H1 (cell line): Measurements from ENCODE around the gene CRNKL1. TPM values are rescaled to one million over a fixed set of nuclear protein-coding genes. Genes with fewer than 3 reads are reported as not detected.

Source experiments
- CTCF ChIA-PET: fragments of 300-600 bp; sonication (Branson Sonifier 250); formaldehyde crosslinking; loops from one replicate; lab custom pipeline; 2021; ENCODE audit not compliant: partially characterized antibody; lab: Charles Lee
- POLR2A ChIA-PET: fragments of 300-600 bp; sonication (Branson Sonifier 250); formaldehyde crosslinking; loops from one replicate; lab custom pipeline; 2021; ENCODE audit warnings: inconsistent platforms; ENCODE audit not compliant: partially characterized antibody; lab: Charles Lee
- DNase-seq, 2 experiments: peaks; one replicate each; pipeline versions ENCODE4 v3.0.0 to v3.0.0-alpha.2; 2010 to 2022; ENCODE audit warnings: low spot score in 2 of 2, low read depth in 1 of 2, mixed read lengths in 1 of 2
- FAIRE-seq: peaks from 2 replicates; lab custom pipeline; 2011; peaks lifted over from hg19 to GRCh38; lab: Jason Lieb, UNC
- H2AFZ ChIP-seq: 2 replicates; pipeline ENCODE4 v1.8.1; 2012; ENCODE audit warnings: low read length, inconsistent platforms
- H2AK5ac ChIP-seq: 2 replicates; pipeline ENCODE4 v1.6.1; 2013; ENCODE audit warnings: low read depth, low read length
- H2BK120ac ChIP-seq: replicated peaks from 2 replicates; pipeline ENCODE3; 2013; ENCODE audit warnings: low read depth, low read length, inconsistent platforms
- H2BK12ac ChIP-seq: 2 replicates; pipeline ENCODE4 v1.6.1; 2013; ENCODE audit warnings: low read depth, low read length
- H2BK15ac ChIP-seq: 2 replicates; pipeline ENCODE4 v1.6.1; 2013; ENCODE audit warnings: low read length
- H2BK20ac ChIP-seq: 2 replicates; pipeline ENCODE4 v1.6.1; 2013; ENCODE audit warnings: low read length
- H2BK5ac ChIP-seq: 2 replicates; pipeline ENCODE4 v1.6.1; 2013; ENCODE audit warnings: low read depth, low read length
- H3K14ac ChIP-seq: 2 replicates; pipeline ENCODE4 v1.6.1; 2013; ENCODE audit warnings: inconsistent platforms; ENCODE audit not compliant: insufficient read length
- H3K18ac ChIP-seq: 2 replicates; pipeline ENCODE4 v1.6.1; 2013; ENCODE audit warnings: low read length; ENCODE audit errors: extremely low read depth
- H3K23ac ChIP-seq: 2 replicates; pipeline ENCODE4 v1.6.1; 2013; ENCODE audit warnings: inconsistent platforms; ENCODE audit not compliant: insufficient read length
- H3K23me2 ChIP-seq: 2 replicates; pipeline ENCODE4 v1.6.1; 2013; ENCODE audit warnings: low read depth, low read length
- H3K27ac ChIP-seq: 2 replicates; pipeline ENCODE4 v1.6.1; 2011; ENCODE audit warnings: low read depth, low read length, inconsistent platforms
- H3K27me3 ChIP-seq, 4 experiments: replicated peaks in 1 of 4; 1 replicate in 1 of 4; 2 replicates in 3 of 4; pipeline versions ENCODE4 v1.6.1 to v1.8.1; 2011 to 2013; ENCODE audit warnings: low read length in 3 of 4, mild to moderate bottlenecking in 3 of 4, inconsistent platforms in 2 of 4, mixed read lengths in 2 of 4, moderate library complexity in 1 of 4; ENCODE audit not compliant: control insufficient read depth in 3 of 4, insufficient read depth in 3 of 4; ENCODE audit errors: extremely low read depth in 1 of 4
- H3K36me3 ChIP-seq, 4 experiments: 2 replicates each; pipeline versions ENCODE4 v1.6.1 to v1.8.1; 2011 to 2013; ENCODE audit warnings: mild to moderate bottlenecking in 4 of 4, low read length in 3 of 4, moderate library complexity in 2 of 4, control low read depth in 1 of 4, inconsistent platforms in 1 of 4; ENCODE audit not compliant: insufficient read depth in 4 of 4, control insufficient read depth in 2 of 4
- H3K4ac ChIP-seq: replicated peaks from 2 replicates; pipeline ENCODE3; 2013; ENCODE audit warnings: low read length, low read depth, mixed read lengths, inconsistent platforms; ENCODE audit not compliant: insufficient read length
- H3K4me1 ChIP-seq, 4 experiments: replicated peaks in 1 of 4; 1 replicate in 1 of 4; 2 replicates in 3 of 4; pipeline versions ENCODE4 v1.6.1 to v1.8.1; 2011 to 2013; ENCODE audit warnings: low read length in 3 of 4, inconsistent platforms in 2 of 4, mixed read lengths in 1 of 4; ENCODE audit not compliant: insufficient read depth in 4 of 4, control insufficient read depth in 3 of 4
- H3K4me2 ChIP-seq, 2 experiments: 2 replicates each; pipeline versions ENCODE4 v1.6.1 to v1.8.1; 2011 to 2013; ENCODE audit warnings: low read depth in 2 of 2, low read length in 2 of 2, control low read depth in 1 of 2, inconsistent platforms in 1 of 2, mild to moderate bottlenecking in 1 of 2; ENCODE audit not compliant: insufficient read depth in 1 of 2
- H3K4me3 ChIP-seq, 4 experiments: fragments of 200-600, 300-600 bp in 1 of 4; sonication (generic), shearing (Covaris generic), sonication (Bioruptor Twin) in 1 of 4; 2 replicates each; pipeline versions ENCODE4 v1.5.1 to v1.8.1; 2011 to 2016; ENCODE audit warnings: low read length in 4 of 4, low read depth in 3 of 4, control low read depth in 2 of 4, inconsistent platforms in 2 of 4, mild to moderate bottlenecking in 2 of 4, mixed read lengths in 1 of 4, moderate library complexity in 1 of 4; ENCODE audit not compliant: insufficient read depth in 2 of 4; ENCODE audit errors: extremely low read depth in 1 of 4
- H3K56ac ChIP-seq: replicated peaks from 2 replicates; pipeline ENCODE3; 2013; ENCODE audit warnings: low read depth, mild to moderate bottlenecking, mixed read lengths, low read length, inconsistent platforms; ENCODE audit not compliant: insufficient read length
- H3K79me1 ChIP-seq: 2 replicates; pipeline ENCODE4 v1.6.1; 2013; ENCODE audit warnings: low read depth, low read length, control low read depth
- H3K79me2 ChIP-seq, 2 experiments: 2 replicates each; pipeline versions ENCODE4 v1.6.1 to v1.8.1; 2012 to 2013; ENCODE audit warnings: low read length in 2 of 2, mild to moderate bottlenecking in 2 of 2, inconsistent platforms in 1 of 2; ENCODE audit not compliant: insufficient read depth in 2 of 2, control insufficient read depth in 1 of 2
- H3K9ac ChIP-seq, 4 experiments: replicated peaks in 1 of 4; 1 replicate in 1 of 4; 2 replicates in 3 of 4; pipeline versions ENCODE4 v1.6.1 to v1.8.1; 2011 to 2013; ENCODE audit warnings: low read depth in 3 of 4, low read length in 3 of 4, control low read depth in 2 of 4, mild to moderate bottlenecking in 2 of 4, moderate library complexity in 2 of 4, inconsistent platforms in 1 of 4; ENCODE audit errors: extremely low read depth in 1 of 4
- H3K9me3 ChIP-seq, 2 experiments: 2 replicates each; pipeline versions ENCODE4 v1.6.1 to v1.8.1; 2012 to 2013; ENCODE audit warnings: mild to moderate bottlenecking in 2 of 2, moderate library complexity in 2 of 2, control low read depth in 1 of 2, inconsistent platforms in 1 of 2, low read depth in 1 of 2, low read length in 1 of 2, mixed read lengths in 1 of 2; ENCODE audit not compliant: insufficient read depth in 2 of 2
- H4K20me1 ChIP-seq, 2 experiments: replicated peaks in 1 of 2; 2 replicates each; pipeline versions ENCODE3 to v1.8.1; 2011 to 2013; ENCODE audit warnings: inconsistent platforms in 2 of 2, low read length in 2 of 2, mild to moderate bottlenecking in 1 of 2; ENCODE audit not compliant: insufficient read depth in 2 of 2, control insufficient read depth in 1 of 2
- H4K5ac ChIP-seq: 2 replicates; pipeline ENCODE4 v1.6.1; 2013; ENCODE audit warnings: low read length, low read depth, mixed read lengths, inconsistent platforms; ENCODE audit not compliant: insufficient read length
- H4K8ac ChIP-seq: 2 replicates; pipeline ENCODE4 v1.8.0; 2013; ENCODE audit warnings: mild to moderate bottlenecking, moderate library complexity, low read length, inconsistent platforms; ENCODE audit not compliant: insufficient read depth; ENCODE audit errors: extremely low read depth
- H4K91ac ChIP-seq: replicated peaks from 2 replicates; pipeline ENCODE3; 2013; ENCODE audit warnings: low read length, mixed read lengths, inconsistent platforms; ENCODE audit not compliant: insufficient read length
- BCL11A ChIP-seq, 2 experiments: IDR thresholded peaks; one replicate each; pipeline ENCODE4 v1.6.1; 2011; ENCODE audit warnings: low read depth in 2 of 2, low read length in 2 of 2, mild to moderate bottlenecking in 2 of 2
- CBX5 ChIP-seq: fragments of 300-800, 300-1000 bp; sonication (generic); IDR thresholded peaks from 2 replicates; pipeline ENCODE4 v1.7.1; 2016; ENCODE audit warnings: antibody characterized with exemption, low read length, low read depth
- CREB1 ChIP-seq: IDR thresholded peaks from 2 replicates; pipeline ENCODE4 v1.6.1; 2012; ENCODE audit warnings: inconsistent platforms
- JUND ChIP-seq: IDR thresholded peaks from 2 replicates; pipeline ENCODE4 v1.6.1; 2011; ENCODE audit warnings: mild to moderate bottlenecking, improper control_type of control experiment, low read length
- PHF8 ChIP-seq: fragments of 200-600 bp; sonication (generic); conservative IDR thresholded peaks from 2 replicates; pipeline ENCODE4 v1.7.1; 2012; ENCODE audit warnings: low read depth, mild to moderate bottlenecking, inconsistent platforms, low read length, moderate library complexity
- POLR2AphosphoS5 ChIP-seq: IDR thresholded peaks from 2 replicates; pipeline ENCODE4 v1.6.1; 2011; ENCODE audit warnings: low read depth, low read length
- RNF2 ChIP-seq: fragments of 200-900, 300-1000 bp; sonication (generic); IDR thresholded peaks from 2 replicates; pipeline ENCODE4 v1.7.1; 2016; ENCODE audit warnings: borderline replicate concordance, low read depth, mild to moderate bottlenecking, antibody characterized with exemption, low read length; ENCODE audit not compliant: poor library complexity, severe bottlenecking; ENCODE audit errors: missing control alignments
- SIN3A ChIP-seq, 2 experiments: IDR thresholded peaks in 1 of 2; conservative IDR thresholded peaks in 1 of 2; 2 replicates each; pipeline ENCODE4 v1.6.1; 2011 to 2012; ENCODE audit warnings: low read length in 2 of 2, improper control_type of control experiment in 1 of 2, low read depth in 1 of 2, mild to moderate bottlenecking in 1 of 2
- SIRT6 ChIP-seq: IDR thresholded peaks from one replicate; pipeline ENCODE4 v1.7.1; 2012; ENCODE audit warnings: low read length, inconsistent platforms
- TAF1 ChIP-seq: IDR thresholded peaks from 2 replicates; pipeline ENCODE4 v1.6.1; 2011; ENCODE audit warnings: mild to moderate bottlenecking, low read depth, low read length
- WGBS, 2 experiments: shearing (Covaris generic) in 1 of 2; methylation state at CpG; one replicate each; pipeline versions ENCODE4 v1.1.6 to v1.1.7; 2013 to 2015; ENCODE audit warnings: low lambda C conversion rate in 2 of 2, mixed read lengths in 2 of 2, inconsistent platforms in 1 of 2, low coverage in 1 of 2, missing lambda C conversion rate in 1 of 2; ENCODE audit not compliant: insufficient replicate concordance in 2 of 2, insufficient coverage in 1 of 2, insufficient read length in 1 of 2; ENCODE audit errors: extremely low coverage in 1 of 2, missing lambda C conversion rate in 1 of 2; 5-methylcytosine and 5-hydroxymethylcytosine counted together
- polyA plus RNA-seq, 7 experiments: library from polyadenylated mRNA; depleted of rRNA in 3 of 7; stranded (reverse) in 5 of 7; unstranded in 2 of 7; fragments of >200 nt in 5 of 7; fragments of 200-250 nt in 2 of 7; gene quantifications; 1 replicate in 5 of 7; 2 replicates in 1 of 7; 4 replicates in 1 of 7; pipeline versions ENCODE4 v1.2.1 to v1.2.3, GENCODE V29; 2011 to 2013; ENCODE audit warnings: missing spikeins in 2 of 7, mixed read lengths in 2 of 7
- total RNA-seq: library from RNA; stranded (reverse); fragmentation: NEBNext Ultra II Directional; extraction: Animal tissue kit (Norgen Biotek cat#: 25700); gene quantifications from 2 replicates; pipeline ENCODE4 v1.2.1, GENCODE V29; 2021

The CRNKL1 gene
- total and polyA plus RNA-seq, 2 of the 8 experiments (the other 6 are each of a cell fraction or from before 2014, with no cell fraction given), result 4.0 to 26.5 TPM

- POLR2A ChIA-PET, result interaction anchor here (1.2 to 2.7 kb wide), 2 partner anchors 9 kb away, joined by 6 to 9 read pairs; no protein-coding TSS in a partner anchor
- Histone ChIP-seq H3K79me2 (no peaks in the 10 kb centered on the region), H3K4me3 (no peak overlapping the region), H2BK5ac (no peak overlapping the region), H2BK120ac (no peak overlapping the region), H4K20me1 (peaks cover 0 to 3% of the 10 kb centered on the region in 2 experiments), H3K23me2 (no peaks in the 10 kb centered on the region), H2BK15ac (no peak overlapping the region), H3K18ac (no peak overlapping the region), H3K9me3 (no peaks in the 10 kb centered on the region), H3K14ac (no peak overlapping the region), H3K9ac (no peak overlapping the region), H3K4me1 (peaks cover 0 to 2% (median 0%) of the 10 kb centered on the region in 4 experiments; a peak in 1 of 7 replicates), H3K36me3 (peaks cover 21 to 91% (median 57%) of the 10 kb centered on the region in 4 experiments), H2AK5ac (no peak overlapping the region), H3K4ac (no peak overlapping the region), H2AFZ (no peak overlapping the region), H2BK12ac (no peak overlapping the region), H2BK20ac (no peak overlapping the region), H3K23ac (no peak overlapping the region), H3K56ac (no peak overlapping the region), H4K8ac (no peak overlapping the region; the same call in 1 of the 2 replicates), H3K27me3 (no peaks in the 10 kb centered on the region), H3K79me1 (no peaks in the 10 kb centered on the region), H3K27ac (no peak overlapping the region), H3K4me2 (no peak overlapping the region), H4K91ac (no peak overlapping the region), H4K5ac (no peak overlapping the region)
- CTCF ChIA-PET, result no interaction called here
- FAIRE-seq (no peak), DNase-seq (no peak)
- TF ChIP-seq TAF1 (no peak), CBX5 (no peak), PHF8 (no peak), CREB1 (no peak), JUND (no peak), SIN3A (conservative IDR thresholded peaks at IDR 0.05 in 1 of 2, IDR thresholded peaks at IDR 0.05 in 1 of 2; ENCODE audit: low read depth in 1 of 2, low read length in 2 of 2) (no peak), SIRT6 (no peak), BCL11A (IDR thresholded peaks at IDR 0.05; ENCODE audit: low read depth in 2 of 2, low read length in 2 of 2) (no peak), POLR2AphosphoS5 (no peak), RNF2 (no peak)
- 87% methylated on average over 3 of the region's 3 CpGs; no CpG with 5 or more reads in 1 of the 2 experiments for WGBS, 2 experiments
These were observed 15.5 kb downstream of the CRNKL1 start for GRCh38 chr20:20036756-20037155.
